Measurements from ENCODE around the gene THRB.

- TF ChIP-seq CTCF (IDR thresholded peaks at IDR 0.05) (no peak), POLR2A (IDR thresholded peaks at IDR 0.05) (no peak)
Observed at GRCh38 chr3:24506966-24507775, 12.5 kb upstream of the THRB start.

Measured in heart left ventricle (tissue), 13 donors.